IPS-18c (cell line): ENCODE data around the gene TTC19.

Experiments
- H3K4me3 ChIP-seq: 2 replicates; pipeline ENCODE4 v1.7.0; 2013; ENCODE audit warnings: low read depth, mild to moderate bottlenecking, low read length, moderate library complexity; ENCODE audit not compliant: insufficient read depth
- H3K9me3 ChIP-seq: one replicate; pipeline ENCODE4 v1.6.1; 2013; ENCODE audit warnings: mild to moderate bottlenecking, low read length, moderate library complexity; ENCODE audit not compliant: control insufficient read depth, insufficient read depth

Gene TTC19

DNA sequence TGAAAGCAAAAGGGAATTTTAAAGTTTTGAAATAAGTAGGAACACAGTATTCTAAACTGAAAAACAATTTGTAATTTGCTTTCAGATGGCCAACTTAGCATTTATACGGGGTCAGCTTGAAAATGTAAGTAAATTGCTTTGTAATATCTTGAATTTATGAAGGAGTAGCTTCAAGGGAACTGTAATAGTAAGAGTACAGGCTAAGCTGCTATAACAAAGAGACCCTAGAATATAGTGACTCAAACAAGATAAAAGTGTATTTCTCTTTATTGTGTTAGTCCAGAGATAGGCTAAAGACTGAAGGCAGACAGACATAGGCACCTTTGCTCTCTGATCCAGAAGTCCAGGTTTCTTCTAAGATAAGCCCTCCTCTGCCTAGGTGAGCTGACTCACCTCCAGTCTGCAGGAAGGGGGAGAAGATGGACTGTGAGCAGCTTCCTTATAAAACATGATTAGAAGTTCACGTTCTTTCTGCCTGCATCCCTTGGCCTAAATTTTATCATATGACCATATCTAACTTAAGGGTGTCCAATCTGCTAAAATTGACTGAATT is 3.2 kb downstream of the TTC19 start:
- no peaks in the 10 kb centered on the region for H3K9me3 ChIP-seq

DNA sequence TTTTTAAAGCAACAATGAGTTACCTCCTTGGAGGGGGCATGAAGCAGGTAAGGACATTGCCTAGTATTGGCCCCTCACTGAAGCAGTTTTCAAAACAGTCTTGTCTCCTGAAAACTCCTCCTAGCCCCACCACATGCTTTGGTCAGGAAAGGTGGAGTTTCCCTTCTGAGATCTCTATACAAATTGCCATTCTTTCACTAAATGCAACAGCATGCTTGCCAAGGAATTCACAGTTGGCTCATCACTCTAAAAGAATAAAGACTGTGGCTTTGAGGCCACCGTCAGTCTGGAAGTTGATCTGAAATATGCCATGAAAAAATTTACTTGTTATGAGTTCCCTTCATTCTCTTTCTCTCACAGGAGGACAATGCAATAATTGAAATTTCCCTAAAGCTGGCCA is 4.2 kb downstream of the TTC19 start:
- H3K9me3 ChIP-seq, result no peaks in the 10 kb centered on the region
- H3K4me3 ChIP-seq, result no peak overlapping the region

More for the DNA sequence above, 3.2 kb downstream of the TTC19 start:
- no peak overlapping the region for H3K4me3 ChIP-seq

DNA sequence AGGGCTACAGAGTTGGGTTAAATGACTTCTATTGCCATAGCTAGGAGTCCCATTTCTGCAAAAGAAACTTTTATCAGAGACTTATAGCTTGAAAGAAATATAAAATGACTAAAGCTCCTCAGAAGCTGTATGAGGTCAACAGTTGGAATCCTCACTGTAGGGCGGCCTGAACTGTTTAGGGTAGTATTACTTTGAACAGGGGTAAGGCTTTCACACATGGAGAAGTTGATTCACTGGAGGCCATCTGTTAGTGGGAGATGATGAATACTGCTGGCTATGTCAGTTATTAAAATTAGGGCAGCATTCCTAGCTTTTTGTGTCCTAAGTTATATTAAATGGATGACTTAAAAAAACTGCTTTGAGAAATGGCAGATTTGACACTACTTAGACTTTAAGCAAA is 6.0 kb downstream of the TTC19 start:
- Histone ChIP-seq H3K4me3 (no peak overlapping the region), H3K9me3 (no peaks in the 10 kb centered on the region)

DNA sequence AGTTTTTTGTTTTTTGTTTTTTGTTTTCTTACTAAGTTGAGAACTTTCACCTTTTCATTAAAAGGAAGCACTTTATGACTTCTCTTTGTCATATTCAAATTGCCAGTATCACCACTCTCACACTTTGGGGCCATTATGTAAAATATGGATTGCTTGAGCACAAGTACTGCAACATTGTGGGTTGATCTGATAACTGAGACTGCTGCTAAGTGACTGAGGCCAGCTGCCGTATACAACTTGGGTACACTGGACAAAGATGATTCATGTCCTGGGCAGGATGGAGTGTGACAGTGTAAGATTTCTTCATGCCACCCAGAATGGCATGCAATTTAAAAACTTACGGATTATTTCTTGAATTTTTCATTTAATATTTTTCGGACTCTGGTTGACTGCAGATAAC is 7.8 kb downstream of the TTC19 start:
- no peak overlapping the region for H3K4me3 ChIP-seq
- H3K9me3 ChIP-seq, result no peaks in the 10 kb centered on the region

DNA sequence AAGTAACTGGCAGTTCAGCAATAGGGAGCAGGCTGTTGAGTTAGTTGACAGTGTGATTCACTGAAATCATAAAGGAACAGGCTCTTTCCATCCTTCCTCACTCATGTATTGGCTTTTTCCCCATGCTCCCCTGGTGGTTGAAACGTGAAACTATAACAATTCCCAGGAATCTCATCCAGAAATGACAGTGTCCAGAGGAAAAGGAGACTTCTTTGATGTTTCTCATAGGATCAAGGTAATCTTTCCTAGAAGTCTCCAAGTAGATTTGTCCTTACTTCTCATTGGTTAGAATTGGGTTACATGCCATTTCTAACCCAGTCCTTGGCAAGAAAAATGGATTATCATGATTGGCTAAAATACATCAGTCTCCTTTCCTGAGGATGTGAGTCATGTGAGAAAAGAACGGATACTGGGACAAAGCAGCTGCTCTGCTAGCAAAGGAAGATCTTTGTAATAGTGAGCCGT is 14.4 kb downstream of the TTC19 start:
- Histone ChIP-seq H3K9me3 (no peaks in the 10 kb centered on the region), H3K4me3 (no peak overlapping the region)

DNA sequence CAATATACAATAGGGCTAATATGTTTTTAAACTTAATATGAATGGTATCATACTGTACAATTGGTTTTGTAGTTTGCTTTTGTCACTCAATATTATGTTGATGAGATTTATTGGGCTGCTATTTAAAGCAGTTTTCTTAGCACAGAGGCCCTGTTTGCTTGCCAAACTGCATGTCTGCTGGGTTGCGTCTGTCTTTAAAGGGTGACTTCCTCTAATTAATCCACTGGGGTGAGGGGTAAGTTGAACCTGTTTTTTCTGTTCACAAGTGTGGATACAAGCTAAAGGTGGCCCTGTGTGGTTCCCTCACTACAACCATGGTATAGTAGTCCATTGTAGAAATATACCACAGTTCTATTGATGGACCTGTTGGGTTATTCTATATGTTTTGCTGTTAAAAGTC is 19.7 kb downstream of the TTC19 start:
- no peaks in the 10 kb centered on the region for H3K9me3 ChIP-seq
- H3K4me3 ChIP-seq, result no peak overlapping the region

DNA sequence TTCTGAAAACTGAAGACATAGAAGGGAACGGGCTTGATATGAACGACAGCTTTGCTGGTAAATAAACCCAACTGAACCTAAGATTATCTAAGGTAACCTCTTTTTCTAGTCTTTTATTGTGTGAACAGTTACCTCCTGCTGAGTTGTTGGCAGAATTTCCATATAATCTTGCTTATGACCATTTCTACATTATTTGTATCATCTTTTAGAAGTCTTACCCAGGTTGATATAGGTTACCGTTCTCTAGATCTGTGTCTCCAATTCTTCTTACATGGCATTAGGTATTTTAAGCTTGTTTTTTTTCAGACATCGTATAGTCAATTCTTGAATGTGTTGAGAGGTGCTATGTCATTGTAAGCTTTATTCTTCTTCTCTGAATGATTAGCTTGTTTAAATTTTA is 24.3 kb downstream of the TTC19 start:
- Histone ChIP-seq H3K4me3 (no peak overlapping the region), H3K9me3 (no peaks in the 10 kb centered on the region)

DNA sequence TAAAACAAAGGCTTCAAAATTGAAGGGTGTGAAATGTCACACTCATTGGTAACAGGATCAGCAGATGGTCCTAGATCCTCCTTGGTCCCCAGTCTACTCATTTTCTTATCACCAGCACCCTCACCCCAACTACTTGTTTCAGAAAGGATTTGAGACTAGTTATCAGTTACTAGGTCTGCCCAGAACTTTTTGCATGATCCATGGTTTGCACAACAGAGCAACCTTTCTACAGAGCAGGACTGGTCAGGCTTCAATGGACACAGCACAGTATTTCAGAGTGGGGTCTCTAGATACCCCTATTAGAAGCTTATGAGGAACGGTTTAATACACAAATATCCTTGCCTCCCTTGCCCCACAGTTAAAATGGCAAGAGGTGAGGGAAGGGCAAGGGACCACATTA is 25.6 kb downstream of the TTC19 start:
- no peaks in the 10 kb centered on the region for H3K9me3 ChIP-seq
- H3K4me3 ChIP-seq, result no peak overlapping the region

DNA sequence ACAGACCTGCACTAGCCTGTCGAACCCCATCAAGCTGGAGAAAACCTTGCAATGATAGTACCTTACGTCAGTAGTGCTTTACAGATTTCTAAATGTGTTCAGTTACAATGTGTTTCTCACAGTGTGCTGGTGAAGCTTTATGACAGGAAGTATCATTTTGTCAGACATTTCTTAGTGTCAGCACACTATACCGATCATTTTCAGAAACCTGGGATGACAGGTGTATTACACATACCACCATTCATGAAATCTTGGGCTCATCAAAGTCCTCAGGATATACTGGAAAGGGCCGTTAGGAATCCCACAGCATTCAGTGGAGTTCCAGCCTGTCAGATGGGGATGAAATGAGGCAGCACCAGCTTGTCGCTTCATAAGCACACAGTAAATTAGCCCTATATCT is 27.3 kb downstream of the TTC19 start:
- Histone ChIP-seq H3K9me3 (no peaks in the 10 kb centered on the region), H3K4me3 (no peak overlapping the region)

DNA sequence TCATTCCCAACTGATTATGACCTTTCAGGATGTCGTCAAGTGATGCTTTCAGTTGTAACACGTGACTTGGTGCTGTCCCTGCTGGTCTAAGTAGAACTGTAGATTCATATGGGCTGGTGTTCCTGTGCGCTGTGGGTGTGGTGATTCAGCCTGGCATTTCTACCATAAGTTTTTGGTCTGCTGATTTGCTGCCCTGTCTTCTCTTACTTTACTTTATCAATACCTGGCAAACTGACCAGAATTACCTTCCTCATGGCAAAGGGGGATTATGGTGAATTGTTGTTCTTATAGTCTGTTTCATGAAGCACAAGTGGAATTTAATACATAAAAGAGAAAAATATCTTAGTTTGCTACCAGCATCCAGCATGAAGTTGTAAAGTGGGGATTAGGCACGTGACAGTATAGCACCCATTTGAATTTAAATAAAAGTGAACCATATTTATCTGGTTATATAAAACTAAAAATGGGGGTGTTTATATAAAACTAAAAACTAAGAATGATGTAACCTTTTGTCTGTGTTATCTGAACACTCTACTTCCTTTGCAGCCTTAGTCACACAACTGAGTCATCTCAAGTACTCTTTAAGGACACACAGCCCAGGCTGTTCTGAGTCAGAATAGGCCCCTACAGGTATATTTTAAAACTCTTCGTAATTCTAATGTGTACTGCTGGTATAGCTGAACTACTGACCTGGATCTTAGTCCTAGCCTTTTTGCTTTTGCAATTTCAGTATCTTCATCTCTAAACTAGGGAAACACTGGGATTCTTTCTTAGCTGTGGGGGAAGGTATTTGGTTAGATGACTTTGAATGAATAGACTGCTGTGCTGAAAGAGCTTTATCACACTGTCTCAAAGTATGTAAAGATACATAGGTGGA is 28.3 kb downstream of the TTC19 start:
- Histone ChIP-seq H3K9me3 (no peaks in the 10 kb centered on the region), H3K4me3 (no peak overlapping the region)

DNA sequence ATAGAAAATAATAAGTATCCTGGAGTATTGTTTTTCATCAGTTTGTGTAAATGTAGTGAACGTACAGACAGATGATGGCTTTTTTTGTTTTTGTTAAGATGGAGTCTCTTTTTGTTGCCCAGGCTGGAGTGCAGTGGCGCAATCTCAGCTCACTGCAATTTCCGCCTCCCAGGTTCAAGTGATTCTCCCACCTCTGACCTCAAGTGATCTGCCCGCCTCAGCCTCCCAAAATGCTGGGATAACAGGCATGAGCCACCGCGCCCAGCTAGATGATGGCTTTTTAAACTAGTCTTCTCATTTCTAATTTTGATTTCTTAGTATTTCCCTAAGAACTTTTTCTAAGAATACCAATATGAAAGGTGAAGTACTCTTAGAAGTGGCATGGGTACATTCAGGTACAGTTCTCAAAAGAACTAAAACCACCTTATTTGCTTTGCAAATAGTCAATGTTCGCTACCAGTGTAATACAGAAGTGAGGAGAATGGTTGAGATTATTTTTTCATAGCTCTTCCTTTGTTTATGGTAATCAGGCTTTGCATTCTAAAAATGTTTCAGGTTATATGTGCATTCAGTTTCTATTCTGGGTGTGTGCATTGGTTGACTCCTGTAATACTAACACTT is 34.2 kb downstream of the TTC19 start:
- H3K4me3 ChIP-seq, result no peak overlapping the region
- H3K9me3 ChIP-seq, result no peaks in the 10 kb centered on the region

DNA sequence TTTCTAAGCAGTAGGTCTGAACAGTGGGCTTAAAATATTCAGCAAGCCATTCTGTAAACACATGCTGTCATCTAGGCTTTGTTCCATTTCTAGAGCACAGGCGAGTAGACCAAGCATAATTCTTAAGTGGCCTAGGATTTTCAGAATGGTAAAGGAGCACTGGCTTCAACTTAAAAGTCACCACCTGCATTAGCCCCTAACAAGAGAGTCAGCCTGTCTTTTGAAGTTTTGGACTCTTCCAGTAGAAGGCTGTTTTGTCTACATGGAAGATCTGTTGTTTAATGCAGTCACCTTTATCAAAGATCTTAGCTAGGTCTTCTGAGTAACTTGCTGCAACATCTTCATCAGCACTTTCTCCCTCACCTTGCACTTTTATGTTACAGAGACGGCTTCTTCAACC is 36.6 kb downstream of the TTC19 start:
- H3K9me3 ChIP-seq, result no peaks in the 10 kb centered on the region

DNA sequence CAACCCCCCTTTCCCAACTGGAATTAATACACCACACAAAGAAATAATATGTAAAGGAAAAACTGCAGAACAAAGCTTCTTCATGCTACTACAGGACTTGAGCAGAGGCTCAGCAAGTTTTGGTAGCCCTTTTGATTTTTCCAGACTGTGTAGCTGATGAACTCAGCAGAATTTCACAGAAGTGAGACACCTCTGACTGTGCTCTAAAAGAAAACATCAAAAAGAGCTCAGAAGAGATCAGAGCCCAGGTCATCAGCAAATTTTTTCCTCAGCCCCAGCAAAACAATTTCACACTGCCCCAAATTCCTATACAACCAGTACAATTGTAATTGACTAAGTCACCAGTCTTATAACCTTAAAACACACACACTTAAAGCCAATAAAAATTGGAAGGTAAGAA is 38.0 kb downstream of the TTC19 start:
- Histone ChIP-seq H3K4me3 (no peak overlapping the region), H3K9me3 (no peaks in the 10 kb centered on the region)

More for the DNA sequence above, 36.6 kb downstream of the TTC19 start:
- no peak overlapping the region for H3K4me3 ChIP-seq

DNA sequence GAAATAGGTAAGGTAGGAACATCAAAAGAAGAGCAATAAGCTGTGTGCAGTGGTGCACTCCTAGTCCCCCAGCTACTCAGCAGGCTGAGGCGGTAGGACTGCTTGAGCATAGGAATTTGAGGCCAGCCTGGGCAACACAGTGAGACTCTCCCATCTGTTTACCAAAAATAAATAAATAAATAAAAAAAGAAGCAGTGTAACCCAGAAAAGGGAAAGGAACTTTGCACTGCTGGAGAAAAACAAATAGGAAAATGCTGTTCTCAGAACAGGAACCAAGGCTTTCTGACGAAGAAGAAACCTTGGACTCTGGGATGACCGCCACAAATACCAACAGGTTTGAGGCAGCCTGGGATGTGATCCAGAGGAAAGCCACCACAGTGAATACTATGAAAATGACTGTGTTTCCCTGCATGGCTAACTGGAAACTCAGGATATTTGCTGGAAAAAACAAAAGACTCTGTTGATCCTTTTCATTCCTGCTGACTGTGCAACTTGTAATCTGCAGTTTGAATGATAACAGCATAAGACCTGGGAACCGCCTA is 41.2 kb downstream of the TTC19 start:
- no peak overlapping the region for H3K4me3 ChIP-seq
- H3K9me3 ChIP-seq, result no peaks in the 10 kb centered on the region

DNA sequence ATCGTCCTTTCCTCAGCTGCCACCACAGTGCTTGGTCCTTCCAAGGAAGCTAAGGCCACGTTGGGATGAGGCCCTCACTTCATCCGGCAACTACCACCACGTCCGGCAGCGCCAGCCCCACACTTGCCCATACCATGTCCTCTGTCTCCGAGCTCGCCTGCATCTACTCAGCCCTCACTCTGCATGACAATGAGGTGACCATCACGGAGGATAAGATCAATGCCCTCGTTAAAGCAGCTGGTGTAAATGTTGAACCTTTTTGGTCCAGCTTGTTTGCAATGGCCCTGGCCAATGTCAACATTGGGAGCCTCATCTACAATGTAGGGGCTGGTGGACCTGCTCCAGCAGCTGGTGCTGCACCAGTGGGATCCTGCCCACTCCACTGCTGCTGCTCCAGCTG is 44.9 kb downstream of the TTC19 start:
- Histone ChIP-seq H3K9me3 (no peaks in the 10 kb centered on the region), H3K4me3 (no peak overlapping the region)

DNA sequence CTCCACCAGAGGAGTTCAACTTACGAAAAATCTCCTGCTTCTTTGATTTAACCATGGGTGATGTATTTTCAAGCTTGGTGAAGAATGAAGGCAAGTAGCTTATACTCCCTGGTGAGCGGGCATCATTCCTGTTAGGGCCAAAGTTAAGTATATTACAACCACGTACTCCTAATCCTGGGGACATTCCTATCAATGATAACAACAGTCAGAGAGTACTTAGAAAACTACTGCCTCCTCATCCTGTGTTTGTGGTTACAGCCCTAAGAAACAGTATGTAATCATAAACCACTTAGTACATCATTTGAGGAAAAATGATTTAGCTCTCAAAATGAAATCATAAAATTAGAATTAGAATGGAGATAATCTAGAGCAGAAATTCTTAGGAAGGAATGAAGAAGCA is 47.3 kb downstream of the TTC19 start:
- no peak overlapping the region for H3K4me3 ChIP-seq
- H3K9me3 ChIP-seq, result no peaks in the 10 kb centered on the region

DNA sequence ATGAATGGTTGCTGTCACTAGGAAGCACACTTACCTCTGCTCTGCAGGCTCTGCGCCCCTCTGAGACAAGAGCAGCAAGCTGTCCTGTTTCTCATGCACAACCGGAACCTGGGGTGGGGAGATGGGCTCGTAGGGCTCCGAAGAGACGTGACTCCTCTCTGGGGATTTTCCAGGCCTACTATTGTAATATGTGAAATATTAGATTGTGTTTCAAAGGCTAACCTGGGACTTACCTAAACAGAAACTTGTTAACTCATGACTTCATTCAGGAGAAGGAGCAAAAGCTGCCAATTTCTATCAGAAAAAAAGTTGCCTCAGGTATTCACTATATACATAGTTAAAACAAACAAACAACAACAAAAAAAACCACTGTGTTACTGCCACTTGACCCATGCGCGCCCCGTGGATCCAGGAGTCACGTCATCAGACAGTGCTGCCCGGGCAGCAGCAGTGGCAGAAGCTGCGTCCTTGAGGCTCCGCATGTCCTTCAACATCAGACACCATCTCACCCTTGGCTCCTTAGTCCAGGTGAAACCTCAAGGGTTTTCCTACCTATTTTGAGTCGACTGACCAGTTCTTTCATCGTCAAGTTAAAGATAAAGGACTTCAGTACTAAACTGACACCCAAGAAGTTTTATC is 49.3 kb downstream of the TTC19 start:
- Histone ChIP-seq H3K9me3 (no peaks in the 10 kb centered on the region), H3K4me3 (no peak overlapping the region)

DNA sequence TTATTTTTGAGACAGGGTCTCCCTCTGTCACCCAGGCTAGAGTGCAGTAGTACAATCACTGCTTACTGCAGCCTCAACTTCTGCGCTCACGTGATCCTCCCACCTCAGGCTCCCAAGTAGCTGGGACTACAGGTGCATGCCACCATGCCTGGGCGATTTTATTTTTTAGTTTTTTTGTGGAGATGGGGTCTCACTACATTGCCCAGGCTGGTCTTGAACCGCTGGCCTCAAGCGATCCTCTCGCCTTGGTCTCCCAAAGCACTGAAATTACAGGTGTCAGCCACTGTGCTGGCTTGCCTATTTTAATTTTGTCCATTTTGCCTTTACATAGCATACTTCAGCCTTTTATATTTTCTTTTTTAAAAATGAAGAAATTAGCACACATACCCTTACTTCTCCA is 51.2 kb downstream of the TTC19 start:
- H3K4me3 ChIP-seq, result no peak overlapping the region

More for the DNA sequence above, 51.2 kb downstream of the TTC19 start:
- no peaks in the 10 kb centered on the region for H3K9me3 ChIP-seq
